IMR-90 (cell line): ENCODE data around the gene DNAAF3. TPM values are rescaled to one million over a fixed set of nuclear protein-coding genes. Genes with fewer than 3 reads are reported as not detected.

ENCODE experiments used
- ATAC-seq: fragments of 200-7000 bp; cut with Tn5 transposase; 2 replicates; pipeline ENCODE4 v1.9.1; 2020; ENCODE audit warnings: low read depth, mild to moderate bottlenecking, moderate library complexity
- BruUV-seq: library from RNA; stranded (reverse); fragments of 400-500 nt; replicated peaks from 2 replicates; lab custom pipeline; 2021; lab: Mats Ljungman, UMichigan
- CTCF ChIA-PET: fragments of 300-600 bp; formaldehyde crosslinking; extraction: SDS; loops from one replicate; lab custom pipeline; 2021; ENCODE audit warnings: antibody characterized with exemption; lab: Yijun Ruan, JAX
- POLR2A ChIA-PET: fragments of 300-600 bp; sonication (Branson Sonifier 250); formaldehyde crosslinking; loops from one replicate; lab custom pipeline; 2022; ENCODE audit warnings: antibody characterized with exemption; ENCODE audit not compliant: unreplicated experiment; lab: Charles Lee
- DNase-seq: peaks from one replicate; pipeline ENCODE4 v3.0.0; 2013
- H2AFZ ChIP-seq: replicated peaks from 2 replicates; pipeline ENCODE3; 2013; ENCODE audit warnings: low read length, mild to moderate bottlenecking; ENCODE audit not compliant: poor library complexity
- H2AK5ac ChIP-seq: 2 replicates; pipeline ENCODE4 v1.6.1; 2013; ENCODE audit warnings: low read depth, low read length, inconsistent platforms
- H2AK9ac ChIP-seq: replicated peaks from 2 replicates; pipeline ENCODE3; 2013; ENCODE audit warnings: mild to moderate bottlenecking, low read depth, low read length, moderate library complexity; ENCODE audit not compliant: poor library complexity
- H2BK120ac ChIP-seq: 2 replicates; pipeline ENCODE4 v1.6.1; 2013; ENCODE audit warnings: low read depth, low read length, inconsistent platforms
- H2BK15ac ChIP-seq: 3 replicates; pipeline ENCODE4 v1.6.1; 2013; ENCODE audit warnings: low read depth, low read length, inconsistent platforms
- H2BK20ac ChIP-seq: 2 replicates; pipeline ENCODE4 v1.6.1; 2013; ENCODE audit warnings: low read depth, mild to moderate bottlenecking, inconsistent platforms, low read length, moderate library complexity
- H2BK5ac ChIP-seq: 2 replicates; pipeline ENCODE4 v1.6.1; 2013; ENCODE audit warnings: mild to moderate bottlenecking, low read depth, low read length, inconsistent platforms; ENCODE audit not compliant: poor library complexity, severe bottlenecking
- H3K14ac ChIP-seq: replicated peaks from 2 replicates; pipeline ENCODE4 v1.6.1; 2013; ENCODE audit warnings: low read depth, low read length, inconsistent platforms
- H3K18ac ChIP-seq: 2 replicates; pipeline ENCODE4 v1.6.1; 2013; ENCODE audit warnings: low read depth, low read length, control low read depth
- H3K23ac ChIP-seq: 2 replicates; pipeline ENCODE4 v1.6.1; 2013; ENCODE audit warnings: low read depth, low read length, inconsistent platforms
- H3K27ac ChIP-seq: 2 replicates; pipeline ENCODE4 v1.5.1; 2013; ENCODE audit warnings: mild to moderate bottlenecking, control low read depth, low read length; ENCODE audit not compliant: insufficient read depth
- H3K27me3 ChIP-seq: 2 replicates; pipeline ENCODE4 v1.6.1; 2013; ENCODE audit warnings: low read length; ENCODE audit not compliant: control insufficient read depth, insufficient read depth
- H3K36me3 ChIP-seq: 2 replicates; pipeline ENCODE4 v1.6.1; 2013; ENCODE audit warnings: low read length, mixed read lengths; ENCODE audit not compliant: control insufficient read depth, insufficient read depth
- H3K4ac ChIP-seq: 2 replicates; pipeline ENCODE4 v1.6.1; 2013; ENCODE audit warnings: low read depth, low read length, inconsistent platforms
- H3K4me1 ChIP-seq: 2 replicates; pipeline ENCODE4 v1.6.1; 2013; ENCODE audit warnings: low read length, mixed read lengths; ENCODE audit not compliant: control insufficient read depth, insufficient read depth
- H3K4me2 ChIP-seq: 2 replicates; pipeline ENCODE4 v1.6.1; 2013; ENCODE audit warnings: low read depth, mild to moderate bottlenecking, control low read depth, low read length, moderate library complexity
- H3K4me3 ChIP-seq: 2 replicates; pipeline ENCODE4 v1.5.1; 2013; ENCODE audit warnings: low read depth, mild to moderate bottlenecking, control low read depth, low read length, moderate library complexity; ENCODE audit not compliant: insufficient read depth
- H3K56ac ChIP-seq: 2 replicates; pipeline ENCODE4 v1.6.1; 2013; ENCODE audit warnings: low read length, inconsistent platforms; ENCODE audit not compliant: insufficient read depth; ENCODE audit errors: extremely low read depth
- H3K79me1 ChIP-seq, 2 experiments: 2 replicates each; pipeline ENCODE4 v1.6.1; 2013; ENCODE audit warnings: low read length in 2 of 2, inconsistent platforms in 1 of 2, low read depth in 1 of 2
- H3K9ac ChIP-seq: 2 replicates; pipeline ENCODE4 v1.6.1; 2013; ENCODE audit warnings: low read depth, low read length, control low read depth
- H3K9me1 ChIP-seq: 2 replicates; pipeline ENCODE4 v1.6.1; 2013; ENCODE audit warnings: low read length, inconsistent platforms; ENCODE audit not compliant: insufficient read depth
- H3K9me3 ChIP-seq: 2 replicates; pipeline ENCODE4 v1.6.1; 2013; ENCODE audit warnings: low read length; ENCODE audit not compliant: control insufficient read depth, insufficient read depth
- H4K20me1 ChIP-seq: 2 replicates; pipeline ENCODE4 v1.6.1; 2013; ENCODE audit warnings: low read length, inconsistent platforms; ENCODE audit not compliant: insufficient read depth
- H4K5ac ChIP-seq: 2 replicates; pipeline ENCODE4 v1.6.1; 2013; ENCODE audit warnings: mild to moderate bottlenecking, low read depth, low read length, control low read depth
- H4K8ac ChIP-seq, 2 experiments: 2 replicates each; pipeline ENCODE4 v1.6.1; 2013; ENCODE audit warnings: low read depth in 2 of 2, low read length in 2 of 2, control low read depth in 1 of 2, inconsistent platforms in 1 of 2
- H4K91ac ChIP-seq: 2 replicates; pipeline ENCODE4 v1.6.1; 2013; ENCODE audit warnings: low read depth, low read length, inconsistent platforms; ENCODE audit not compliant: insufficient read depth
- BHLHE40 ChIP-seq: fragments of 150-350 bp; IDR thresholded peaks from 2 replicates; pipeline ENCODE4 v1.6.1; 2016; ENCODE audit warnings: mild to moderate bottlenecking, low read depth, low read length
- CTCF ChIP-seq: conservative IDR thresholded peaks from 2 replicates; pipeline ENCODE4 v1.5.1; 2012; ENCODE audit warnings: mild to moderate bottlenecking, low read depth, low read length, improper control_type of control experiment
- MAFK ChIP-seq: IDR thresholded peaks from 2 replicates; pipeline ENCODE4 v1.6.1; 2012; ENCODE audit warnings: low read depth, low read length, improper control_type of control experiment
- NFE2L2 ChIP-seq: fragments of 150-350 bp; IDR thresholded peaks from 2 replicates; pipeline ENCODE4 v1.6.1; 2016; ENCODE audit warnings: low read depth, mild to moderate bottlenecking, low read length
- POLR2A ChIP-seq: IDR thresholded peaks from 2 replicates; pipeline ENCODE4 v1.6.1; 2012; ENCODE audit warnings: mild to moderate bottlenecking, low read depth, low read length
- WGBS, 2 experiments: methylation state at CpG; one replicate each; pipeline versions ENCODE4 v1.1.5 to v1.1.7; 2013; ENCODE audit warnings: missing lambda C conversion rate in 2 of 2; ENCODE audit not compliant: insufficient read length in 1 of 2; ENCODE audit errors: extremely low coverage in 2 of 2; 5-methylcytosine and 5-hydroxymethylcytosine counted together
- dilution Hi-C: fragments of 300-500 bp; cut with HindIII; formaldehyde crosslinking; loops from one replicate; pipeline ENCODE4 v1.14.3; 2018; ENCODE audit warnings: low sequenced_read_pairs; ENCODE audit not compliant: unreplicated experiment
- in situ Hi-C: fragments of 300-500 bp; cut with MboI; formaldehyde crosslinking; loops from 3 replicates; pipeline ENCODE4 v1.14.3; 2019; ENCODE audit warnings: low sequenced_read_pairs, inconsistent platforms, mixed read lengths
- intact Hi-C: fragments of 100-400 bp; cut with micrococcal nuclease; formaldehyde crosslinking; loops from 2 replicates; pipeline ENCODE4 v1.10.0; 2022
- polyA plus RNA-seq, 3 experiments: library from polyadenylated mRNA; depleted of rRNA; stranded (reverse); fragments of >200 nt; gene quantifications; 2 replicates each; pipeline ENCODE4 v1.2.3, GENCODE V29; 2012; ENCODE audit warnings: low replicate concordance in 1 of 3
- total RNA-seq: library from RNA; depleted of rRNA; stranded (reverse); fragments of >200 nt; gene quantifications from 2 replicates; pipeline ENCODE4 v1.2.3, GENCODE V29; 2012

Gene DNAAF3
- total and polyA plus RNA-seq, 2 of the 4 experiments (the other 2 are of a cell fraction), result 0.34 TPM; not detected in 1

DNA sequence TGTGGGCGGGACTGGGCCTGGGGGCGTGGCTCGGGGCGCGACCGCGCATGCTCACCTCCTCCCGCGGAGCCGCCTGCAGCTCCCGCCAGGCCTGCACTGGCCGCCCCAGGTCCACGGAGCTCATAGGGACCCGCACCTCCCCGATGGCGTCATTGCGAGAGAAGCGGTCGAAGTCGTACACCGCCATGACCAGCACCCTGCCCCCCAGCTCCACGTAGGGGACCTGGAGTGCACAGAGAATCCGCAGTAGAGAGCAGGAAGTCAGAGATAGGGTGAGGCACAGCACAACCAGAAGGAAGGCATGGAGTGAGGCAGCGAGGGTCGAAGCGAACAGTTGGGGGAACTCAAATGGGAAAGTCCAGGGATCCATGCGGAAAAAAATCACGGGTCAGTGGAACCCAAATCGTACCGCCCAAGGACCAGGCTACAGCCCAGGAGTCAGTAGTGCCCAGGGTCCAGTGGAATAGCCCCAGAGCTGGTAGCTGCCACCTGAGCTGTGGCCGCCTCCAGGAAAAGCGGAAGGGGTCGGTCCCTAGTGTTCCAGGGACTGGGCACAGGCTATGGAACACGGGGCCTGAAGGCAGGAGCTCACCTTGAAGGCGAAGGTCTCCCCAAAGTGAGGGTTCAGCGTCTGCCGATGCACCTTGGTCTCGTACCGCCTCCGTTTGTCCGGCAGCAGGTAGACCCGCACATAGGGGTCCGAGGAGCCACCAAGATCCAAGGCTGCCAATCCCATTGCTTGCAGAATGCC is 8.9 kb upstream of the DNAAF3 start:
- TF ChIP-seq NFE2L2 (no peak), MAFK (no peak), CTCF (no peak), BHLHE40 (no peak), POLR2A (no peak)
- Histone ChIP-seq H2AFZ (no peak overlapping the region), H2BK120ac (no peak overlapping the region), H3K4me2 (no peak overlapping the region), H2AK5ac (no peak overlapping the region), H4K5ac (no peak overlapping the region), H4K20me1 (peaks cover 10% of the 10 kb centered on the region), H2BK15ac (no peak overlapping the region), H3K4me1 (peaks cover 8% of the 10 kb centered on the region), H3K9me1 (no peaks in the 10 kb centered on the region), H3K27me3 (peaks cover 16% of the 10 kb centered on the region), H3K4me3 (no peak overlapping the region), H2BK5ac (no peak overlapping the region), H2AK9ac (no peak overlapping the region), H3K56ac (no peak overlapping the region), H3K14ac (no peak overlapping the region), H4K91ac (no peak overlapping the region), H3K18ac (no peak overlapping the region), H3K4ac (no peak overlapping the region), H3K27ac (no peak overlapping the region), H4K8ac (no peak overlapping the region), H3K9me3 (no peaks in the 10 kb centered on the region), H3K36me3 (no peaks in the 10 kb centered on the region), H3K79me1 (no peaks in the 10 kb centered on the region), H3K9ac (no peak overlapping the region), H2BK20ac (no peak overlapping the region), H3K23ac (no peak overlapping the region)
- ChIA-PET CTCF (no interaction called here), POLR2A (no interaction called here)
- ATAC-seq, result no peak
- intact Hi-C loops, result no loop called here
- WGBS, 2 experiments, result 73% methylated on average over 16 of the region's 43 CpGs; no CpG with 5 or more reads in 1 of the 2 experiments
- DNase-seq, result no peak
- dilution Hi-C loops, result no loop called here
- in situ Hi-C loops, result no loop called here
- BruUV-seq, result no TSS peak
